SU-DHL-6 (cell line): ENCODE measurements around the gene CERKL.

Experiments used
- H2AFZ ChIP-seq: fragments of 200-600 bp; sonication (generic); 2 replicates; pipeline ENCODE4 v1.6.1; 2014; ENCODE audit warnings: low read depth, mild to moderate bottlenecking, moderate library complexity, mixed read lengths, antibody characterized with exemption, low read length; ENCODE audit not compliant: severe bottlenecking
- H3F3A ChIP-seq: fragments of 200-600 bp; shearing (Covaris generic); 2 replicates; pipeline ENCODE4 v1.6.0; 2016; ENCODE audit warnings: antibody characterized with exemption, mild to moderate bottlenecking; ENCODE audit not compliant: insufficient read depth
- H3K27ac ChIP-seq: fragments of 200-600 bp; sonication (generic); 2 replicates; pipeline ENCODE4 v1.5.1; 2016; ENCODE audit warnings: low read depth, mild to moderate bottlenecking, low read length, moderate library complexity, mixed read lengths
- H3K27me3 ChIP-seq: fragments of 200-600 bp; sonication (generic), shearing (Covaris generic); 2 replicates; pipeline ENCODE4 v1.6.0; 2014; ENCODE audit warnings: mild to moderate bottlenecking, low read length
- H3K36me3 ChIP-seq: fragments of 200-600 bp; sonication (generic); 2 replicates; pipeline ENCODE4 v1.6.1; 2014; ENCODE audit warnings: mild to moderate bottlenecking, low read length, mixed read lengths
- H3K4me2 ChIP-seq: fragments of 300-600, 200-600 bp; shearing (Covaris generic), sonication (generic); 2 replicates; pipeline ENCODE4 v1.6.0; 2014; ENCODE audit warnings: low read length, low read depth, mild to moderate bottlenecking; ENCODE audit not compliant: poor library complexity, severe bottlenecking
- H3K4me3 ChIP-seq: fragments of 200-600 bp; sonication (generic); 2 replicates; pipeline ENCODE4 v1.5.1; 2014; ENCODE audit warnings: antibody characterized with exemption, low read length, mild to moderate bottlenecking, mixed read lengths; ENCODE audit not compliant: insufficient read depth, poor library complexity, severe bottlenecking
- H3K79me2 ChIP-seq: fragments of 200-600 bp; sonication (generic); 2 replicates; pipeline ENCODE4 v1.6.1; 2014; ENCODE audit warnings: mild to moderate bottlenecking, low read length, moderate library complexity; ENCODE audit not compliant: insufficient read depth
- H3K9ac ChIP-seq: fragments of 200-600 bp; sonication (generic); 2 replicates; pipeline ENCODE4 v1.7.0; 2014; ENCODE audit warnings: mild to moderate bottlenecking, low read length
- H3K9me2 ChIP-seq: fragments of 200-600 bp; sonication (generic); replicated peaks from 2 replicates; pipeline ENCODE4 v1.6.1; 2014; ENCODE audit warnings: low read length; ENCODE audit not compliant: insufficient read depth
- H3K9me3 ChIP-seq: fragments of 200-600 bp; sonication (generic); 2 replicates; pipeline ENCODE4 v1.6.1; 2014; ENCODE audit warnings: low read length, mixed read lengths; ENCODE audit not compliant: insufficient read depth
- H4K20me1 ChIP-seq: fragments of 200-600 bp; sonication (generic); 2 replicates; pipeline ENCODE4 v1.6.1; 2014; ENCODE audit warnings: low read depth, mild to moderate bottlenecking, antibody characterized with exemption, low read length, moderate library complexity, mixed read lengths
- EZH2phosphoT487 ChIP-seq: fragments of 200-600 bp; sonication (generic), shearing (Covaris generic); conservative IDR thresholded peaks from 2 replicates; pipeline ENCODE4 v1.6.1; 2018; ENCODE audit warnings: mild to moderate bottlenecking, antibody characterized with exemption, low read length, moderate library complexity, mixed read lengths
- TF ChIP-seq, protein P1 (sequence below): fragments of 200-600 bp; sonication (generic); IDR thresholded peaks from one replicate; pipeline ENCODE4 v1.5.1; 2017; ENCODE audit warnings: antibody characterized with exemption, mild to moderate bottlenecking, low read length, moderate library complexity; ENCODE audit not compliant: insufficient read depth, poor library complexity, severe bottlenecking

Gene CERKL

DNA sequence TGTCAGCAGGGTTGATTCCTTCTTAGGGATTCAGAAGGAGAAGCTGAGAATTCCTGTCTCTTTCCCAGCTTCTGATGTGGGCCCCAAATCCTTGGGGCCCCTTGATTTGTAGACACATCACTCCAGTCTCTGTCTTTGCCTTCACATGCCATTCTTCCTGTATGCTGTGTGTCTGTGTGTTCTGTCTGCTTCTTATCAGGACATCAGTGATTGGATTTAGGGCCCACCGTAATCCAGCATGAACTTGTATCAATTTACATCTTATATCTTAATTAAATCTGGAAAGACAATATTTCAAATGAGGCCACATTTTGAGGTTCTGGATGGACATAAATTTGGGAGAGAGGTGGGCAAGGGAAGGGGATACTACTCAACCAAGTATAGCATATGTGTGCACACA, 13.7 kb upstream of the CERKL start:
- no peak overlapping the region for H3K27ac ChIP-seq
- no peaks in the 10 kb centered on the region for H3K27me3 ChIP-seq
- H4K20me1 ChIP-seq = no peaks in the 10 kb centered on the region
- H2AFZ ChIP-seq = no peak overlapping the region
- H3F3A ChIP-seq = no peaks in the 10 kb centered on the region
- no peaks in the 10 kb centered on the region for H3K36me3 ChIP-seq
- no peaks in the 10 kb centered on the region for H3K9me2 ChIP-seq
- H3K9me3 ChIP-seq = no peaks in the 10 kb centered on the region
- TF ChIP-seq EZH2phosphoT487 = no peak
- TF ChIP-seq, protein P1, sequence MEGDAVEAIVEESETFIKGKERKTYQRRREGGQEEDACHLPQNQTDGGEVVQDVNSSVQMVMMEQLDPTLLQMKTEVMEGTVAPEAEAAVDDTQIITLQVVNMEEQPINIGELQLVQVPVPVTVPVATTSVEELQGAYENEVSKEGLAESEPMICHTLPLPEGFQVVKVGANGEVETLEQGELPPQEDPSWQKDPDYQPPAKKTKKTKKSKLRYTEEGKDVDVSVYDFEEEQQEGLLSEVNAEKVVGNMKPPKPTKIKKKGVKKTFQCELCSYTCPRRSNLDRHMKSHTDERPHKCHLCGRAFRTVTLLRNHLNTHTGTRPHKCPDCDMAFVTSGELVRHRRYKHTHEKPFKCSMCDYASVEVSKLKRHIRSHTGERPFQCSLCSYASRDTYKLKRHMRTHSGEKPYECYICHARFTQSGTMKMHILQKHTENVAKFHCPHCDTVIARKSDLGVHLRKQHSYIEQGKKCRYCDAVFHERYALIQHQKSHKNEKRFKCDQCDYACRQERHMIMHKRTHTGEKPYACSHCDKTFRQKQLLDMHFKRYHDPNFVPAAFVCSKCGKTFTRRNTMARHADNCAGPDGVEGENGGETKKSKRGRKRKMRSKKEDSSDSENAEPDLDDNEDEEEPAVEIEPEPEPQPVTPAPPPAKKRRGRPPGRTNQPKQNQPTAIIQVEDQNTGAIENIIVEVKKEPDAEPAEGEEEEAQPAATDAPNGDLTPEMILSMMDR = no peak
- H3K4me3 ChIP-seq = no peak overlapping the region
- H3K4me2 ChIP-seq = no peak overlapping the region
- H3K9ac ChIP-seq = no peak overlapping the region
- no peaks in the 10 kb centered on the region for H3K79me2 ChIP-seq

DNA sequence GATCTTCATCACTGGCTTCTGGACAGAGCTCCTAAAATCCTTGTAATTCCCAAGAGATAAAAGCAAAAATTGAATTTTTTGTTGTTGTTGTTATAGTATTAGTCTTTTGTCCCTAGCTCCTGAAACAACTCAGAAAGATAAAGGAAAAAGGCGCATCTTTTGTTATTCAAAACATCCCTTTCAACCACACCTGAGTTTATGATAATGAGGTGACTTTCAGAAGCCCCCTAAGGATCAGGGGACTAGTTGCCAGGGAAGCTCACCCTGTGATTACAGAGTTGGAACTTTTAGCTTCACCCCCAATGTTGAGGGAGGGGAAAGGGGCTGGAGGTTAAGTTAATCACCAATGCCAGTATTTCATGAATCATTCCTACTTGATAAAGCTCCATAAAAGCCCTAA, 10.3 kb upstream of the CERKL start:
- Histone ChIP-seq H3K9me2 (no peaks in the 10 kb centered on the region), H3F3A (no peaks in the 10 kb centered on the region), H2AFZ (no peak overlapping the region), H3K4me2 (no peak overlapping the region), H3K4me3 (no peak overlapping the region), H3K27me3 (no peaks in the 10 kb centered on the region), H3K9ac (no peak overlapping the region), H4K20me1 (no peaks in the 10 kb centered on the region), H3K9me3 (no peaks in the 10 kb centered on the region), H3K27ac (no peak overlapping the region), H3K36me3 (no peaks in the 10 kb centered on the region), H3K79me2 (no peaks in the 10 kb centered on the region)
- TF ChIP-seq, protein P1 = no peak
- no peak for TF ChIP-seq EZH2phosphoT487

DNA sequence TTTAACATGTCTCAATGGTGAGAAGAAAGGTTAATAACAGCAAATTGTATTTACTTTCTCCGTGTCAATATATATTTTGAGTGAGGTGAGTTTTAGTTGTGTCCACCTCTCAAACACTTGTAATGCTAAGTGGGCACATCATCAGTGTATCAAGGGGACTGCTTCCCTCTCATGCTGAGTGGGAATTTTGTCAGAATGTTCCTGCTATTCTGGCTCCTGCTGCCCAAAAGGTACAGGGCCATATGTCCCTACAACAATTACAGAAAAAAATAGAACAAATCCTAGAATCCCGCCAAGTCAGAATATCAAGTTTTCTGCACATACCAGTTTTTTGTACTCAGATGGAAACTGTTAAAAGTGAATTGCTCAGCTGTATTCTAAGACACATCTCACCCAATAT, 5.4 kb upstream of the CERKL start:
- no peaks in the 10 kb centered on the region for H4K20me1 ChIP-seq
- TF ChIP-seq, protein P1 = no peak
- no peak for TF ChIP-seq EZH2phosphoT487
- H3K9me3 ChIP-seq = no peaks in the 10 kb centered on the region
- no peak overlapping the region for H3K4me2 ChIP-seq
- no peak overlapping the region for H3K9ac ChIP-seq
- no peak overlapping the region for H3K27ac ChIP-seq
- H3K27me3 ChIP-seq = no peaks in the 10 kb centered on the region
- no peak overlapping the region for H2AFZ ChIP-seq
- H3K79me2 ChIP-seq = no peaks in the 10 kb centered on the region
- no peaks in the 10 kb centered on the region for H3K9me2 ChIP-seq
- H3F3A ChIP-seq = no peaks in the 10 kb centered on the region
- no peaks in the 10 kb centered on the region for H3K36me3 ChIP-seq
- no peak overlapping the region for H3K4me3 ChIP-seq
